ENCODE measurements around the gene AGMAT. TPM values are rescaled to one million over a fixed set of nuclear protein-coding genes. Genes with fewer than 3 reads are reported as not detected.

The AGMAT gene
- total and polyA plus RNA-seq, 2 of the 13 experiments (the other 11 are each of a cell fraction or from before 2014, with no cell fraction given): 59.1 to 174 TPM

GRCh38 chr1:15617173-15618076 is 32.6 kb upstream of the AGMAT start, which contains the start of gene DDI2 (continued):
- no peak for TF ChIP-seq BCLAF1 (IDR thresholded peaks at IDR 0.05)
- TF ChIP-seq ZNF232 (CRISPR knock-in tag; IDR thresholded peaks at IDR 0.05; ENCODE audit: borderline replicate concordance): no peak
- TF ChIP-seq MYPOP (CRISPR knock-in tag; IDR thresholded peaks at IDR 0.05): no peak; the same call in 1 of the 2 replicates
- TF ChIP-seq CEBPZ (IDR thresholded peaks at IDR 0.05; ENCODE audit: low read length): no peak
- no peak for TF ChIP-seq SRF (IDR thresholded peaks at IDR 0.05; ENCODE audit: low read depth, low read length)
- no peak for TF ChIP-seq ELK4 (CRISPR knock-in tag; IDR thresholded peaks at IDR 0.05; ENCODE audit: borderline replicate concordance)
- no peak for TF ChIP-seq ZZZ3 (CRISPR knock-in tag; IDR thresholded peaks at IDR 0.05; ENCODE audit: borderline replicate concordance)
- TF ChIP-seq NFE2L2 (IDR thresholded peaks at IDR 0.05; ENCODE audit: low read length): no peak
- no peak for TF ChIP-seq ZNF589 (CRISPR knock-in tag; conservative IDR thresholded peaks at IDR 0.05)
- no peak for TF ChIP-seq ZNF432 (CRISPR knock-in tag; IDR thresholded peaks at IDR 0.05; ENCODE audit: borderline replicate concordance)
- TF ChIP-seq ZHX1 (CRISPR knock-in tag; IDR thresholded peaks at IDR 0.05; ENCODE audit: low read depth): peak; percentile 16; the same call in 1 of the 2 replicates
- TF ChIP-seq STAT6 (CRISPR knock-in tag; IDR thresholded peaks at IDR 0.05; ENCODE audit: borderline replicate concordance): no peak
